H1 (cell line): ENCODE data around the gene PIF1. TPM values are rescaled to one million over a fixed set of nuclear protein-coding genes. Genes with fewer than 3 reads are reported as not detected.

ENCODE experiments used
- CTCF ChIA-PET: fragments of 300-600 bp; sonication (Branson Sonifier 250); formaldehyde crosslinking; loops from one replicate; lab custom pipeline; 2021; ENCODE audit not compliant: partially characterized antibody; lab: Charles Lee
- POLR2A ChIA-PET: fragments of 300-600 bp; sonication (Branson Sonifier 250); formaldehyde crosslinking; loops from one replicate; lab custom pipeline; 2021; ENCODE audit warnings: inconsistent platforms; ENCODE audit not compliant: partially characterized antibody; lab: Charles Lee
- DNase-seq, 2 experiments: peaks; one replicate each; pipeline versions ENCODE4 v3.0.0 to v3.0.0-alpha.2; 2010 to 2022; ENCODE audit warnings: low spot score in 2 of 2, low read depth in 1 of 2, mixed read lengths in 1 of 2
- FAIRE-seq: peaks from 2 replicates; lab custom pipeline; 2011; peaks lifted over from hg19 to GRCh38; lab: Jason Lieb, UNC
- H2AFZ ChIP-seq: 2 replicates; pipeline ENCODE4 v1.8.1; 2012; ENCODE audit warnings: low read length, inconsistent platforms
- H2AK5ac ChIP-seq: 2 replicates; pipeline ENCODE4 v1.6.1; 2013; ENCODE audit warnings: low read depth, low read length
- H2BK120ac ChIP-seq: replicated peaks from 2 replicates; pipeline ENCODE3; 2013; ENCODE audit warnings: low read depth, low read length, inconsistent platforms
- H2BK12ac ChIP-seq: 2 replicates; pipeline ENCODE4 v1.6.1; 2013; ENCODE audit warnings: low read depth, low read length
- H2BK15ac ChIP-seq: 2 replicates; pipeline ENCODE4 v1.6.1; 2013; ENCODE audit warnings: low read length
- H2BK20ac ChIP-seq: 2 replicates; pipeline ENCODE4 v1.6.1; 2013; ENCODE audit warnings: low read length
- H2BK5ac ChIP-seq: 2 replicates; pipeline ENCODE4 v1.6.1; 2013; ENCODE audit warnings: low read depth, low read length
- H3K14ac ChIP-seq: 2 replicates; pipeline ENCODE4 v1.6.1; 2013; ENCODE audit warnings: inconsistent platforms; ENCODE audit not compliant: insufficient read length
- H3K18ac ChIP-seq: 2 replicates; pipeline ENCODE4 v1.6.1; 2013; ENCODE audit warnings: low read length; ENCODE audit errors: extremely low read depth
- H3K23ac ChIP-seq: 2 replicates; pipeline ENCODE4 v1.6.1; 2013; ENCODE audit warnings: inconsistent platforms; ENCODE audit not compliant: insufficient read length
- H3K23me2 ChIP-seq: 2 replicates; pipeline ENCODE4 v1.6.1; 2013; ENCODE audit warnings: low read depth, low read length
- H3K27ac ChIP-seq: 2 replicates; pipeline ENCODE4 v1.6.1; 2011; ENCODE audit warnings: low read depth, low read length, inconsistent platforms
- H3K27me3 ChIP-seq, 4 experiments: replicated peaks in 1 of 4; 1 replicate in 1 of 4; 2 replicates in 3 of 4; pipeline versions ENCODE4 v1.6.1 to v1.8.1; 2011 to 2013; ENCODE audit warnings: low read length in 3 of 4, mild to moderate bottlenecking in 3 of 4, inconsistent platforms in 2 of 4, mixed read lengths in 2 of 4, moderate library complexity in 1 of 4; ENCODE audit not compliant: control insufficient read depth in 3 of 4, insufficient read depth in 3 of 4; ENCODE audit errors: extremely low read depth in 1 of 4
- H3K36me3 ChIP-seq, 4 experiments: 2 replicates each; pipeline versions ENCODE4 v1.6.1 to v1.8.1; 2011 to 2013; ENCODE audit warnings: mild to moderate bottlenecking in 4 of 4, low read length in 3 of 4, moderate library complexity in 2 of 4, control low read depth in 1 of 4, inconsistent platforms in 1 of 4; ENCODE audit not compliant: insufficient read depth in 4 of 4, control insufficient read depth in 2 of 4
- H3K4ac ChIP-seq: replicated peaks from 2 replicates; pipeline ENCODE3; 2013; ENCODE audit warnings: low read length, low read depth, mixed read lengths, inconsistent platforms; ENCODE audit not compliant: insufficient read length
- H3K4me1 ChIP-seq, 4 experiments: replicated peaks in 1 of 4; 1 replicate in 1 of 4; 2 replicates in 3 of 4; pipeline versions ENCODE4 v1.6.1 to v1.8.1; 2011 to 2013; ENCODE audit warnings: low read length in 3 of 4, inconsistent platforms in 2 of 4, mixed read lengths in 1 of 4; ENCODE audit not compliant: insufficient read depth in 4 of 4, control insufficient read depth in 3 of 4
- H3K4me2 ChIP-seq, 2 experiments: 2 replicates each; pipeline versions ENCODE4 v1.6.1 to v1.8.1; 2011 to 2013; ENCODE audit warnings: low read depth in 2 of 2, low read length in 2 of 2, control low read depth in 1 of 2, inconsistent platforms in 1 of 2, mild to moderate bottlenecking in 1 of 2; ENCODE audit not compliant: insufficient read depth in 1 of 2
- H3K4me3 ChIP-seq, 4 experiments: fragments of 200-600, 300-600 bp in 1 of 4; sonication (generic), shearing (Covaris generic), sonication (Bioruptor Twin) in 1 of 4; 2 replicates each; pipeline versions ENCODE4 v1.5.1 to v1.8.1; 2011 to 2016; ENCODE audit warnings: low read length in 4 of 4, low read depth in 3 of 4, control low read depth in 2 of 4, inconsistent platforms in 2 of 4, mild to moderate bottlenecking in 2 of 4, mixed read lengths in 1 of 4, moderate library complexity in 1 of 4; ENCODE audit not compliant: insufficient read depth in 2 of 4; ENCODE audit errors: extremely low read depth in 1 of 4
- H3K56ac ChIP-seq: replicated peaks from 2 replicates; pipeline ENCODE3; 2013; ENCODE audit warnings: low read depth, mild to moderate bottlenecking, mixed read lengths, low read length, inconsistent platforms; ENCODE audit not compliant: insufficient read length
- H3K79me1 ChIP-seq: 2 replicates; pipeline ENCODE4 v1.6.1; 2013; ENCODE audit warnings: low read depth, low read length, control low read depth
- H3K79me2 ChIP-seq, 2 experiments: 2 replicates each; pipeline versions ENCODE4 v1.6.1 to v1.8.1; 2012 to 2013; ENCODE audit warnings: low read length in 2 of 2, mild to moderate bottlenecking in 2 of 2, inconsistent platforms in 1 of 2; ENCODE audit not compliant: insufficient read depth in 2 of 2, control insufficient read depth in 1 of 2
- H3K9ac ChIP-seq, 4 experiments: replicated peaks in 1 of 4; 1 replicate in 1 of 4; 2 replicates in 3 of 4; pipeline versions ENCODE4 v1.6.1 to v1.8.1; 2011 to 2013; ENCODE audit warnings: low read depth in 3 of 4, low read length in 3 of 4, control low read depth in 2 of 4, mild to moderate bottlenecking in 2 of 4, moderate library complexity in 2 of 4, inconsistent platforms in 1 of 4; ENCODE audit errors: extremely low read depth in 1 of 4
- H3K9me3 ChIP-seq, 2 experiments: 2 replicates each; pipeline versions ENCODE4 v1.6.1 to v1.8.1; 2012 to 2013; ENCODE audit warnings: mild to moderate bottlenecking in 2 of 2, moderate library complexity in 2 of 2, control low read depth in 1 of 2, inconsistent platforms in 1 of 2, low read depth in 1 of 2, low read length in 1 of 2, mixed read lengths in 1 of 2; ENCODE audit not compliant: insufficient read depth in 2 of 2
- H4K20me1 ChIP-seq, 2 experiments: replicated peaks in 1 of 2; 2 replicates each; pipeline versions ENCODE3 to v1.8.1; 2011 to 2013; ENCODE audit warnings: inconsistent platforms in 2 of 2, low read length in 2 of 2, mild to moderate bottlenecking in 1 of 2; ENCODE audit not compliant: insufficient read depth in 2 of 2, control insufficient read depth in 1 of 2
- H4K5ac ChIP-seq: 2 replicates; pipeline ENCODE4 v1.6.1; 2013; ENCODE audit warnings: low read length, low read depth, mixed read lengths, inconsistent platforms; ENCODE audit not compliant: insufficient read length
- H4K8ac ChIP-seq: 2 replicates; pipeline ENCODE4 v1.8.0; 2013; ENCODE audit warnings: mild to moderate bottlenecking, moderate library complexity, low read length, inconsistent platforms; ENCODE audit not compliant: insufficient read depth; ENCODE audit errors: extremely low read depth
- H4K91ac ChIP-seq: replicated peaks from 2 replicates; pipeline ENCODE3; 2013; ENCODE audit warnings: low read length, mixed read lengths, inconsistent platforms; ENCODE audit not compliant: insufficient read length
- ASH2L ChIP-seq: fragments of 200-600, 300-600 bp; sonication (generic); IDR thresholded peaks from one replicate; pipeline ENCODE4 v1.7.1; 2017; ENCODE audit warnings: low read length
- CEBPB ChIP-seq: IDR thresholded peaks from 2 replicates; pipeline ENCODE4 v1.6.1; 2012; ENCODE audit warnings: low read depth, low read length
- EZH2 ChIP-seq: fragments of 200-600 bp; sonication (generic); IDR thresholded peaks from 2 replicates; pipeline ENCODE4 v1.7.1; 2012; ENCODE audit warnings: low read depth, mild to moderate bottlenecking, moderate library complexity, low read length, inconsistent platforms; ENCODE audit not compliant: severe bottlenecking
- GABPA ChIP-seq: IDR thresholded peaks from 2 replicates; pipeline ENCODE4 v1.6.1; 2011; ENCODE audit warnings: mild to moderate bottlenecking, low read length, moderate library complexity, borderline replicate concordance; ENCODE audit not compliant: insufficient read depth
- GTF2F1 ChIP-seq: IDR thresholded peaks from 2 replicates; pipeline ENCODE4 v1.6.1; 2012; ENCODE audit warnings: low read depth, low read length, improper control_type of control experiment, borderline replicate concordance
- PHF8 ChIP-seq: fragments of 200-600 bp; sonication (generic); conservative IDR thresholded peaks from 2 replicates; pipeline ENCODE4 v1.7.1; 2012; ENCODE audit warnings: low read depth, mild to moderate bottlenecking, inconsistent platforms, low read length, moderate library complexity
- POLR2AphosphoS5 ChIP-seq: IDR thresholded peaks from 2 replicates; pipeline ENCODE4 v1.6.1; 2011; ENCODE audit warnings: low read depth, low read length
- RBBP5 ChIP-seq: IDR thresholded peaks from 2 replicates; pipeline ENCODE4 v1.7.1; 2012; ENCODE audit warnings: low read depth, mild to moderate bottlenecking, inconsistent platforms, low read length, moderate library complexity, borderline replicate concordance
- SIRT6 ChIP-seq: IDR thresholded peaks from one replicate; pipeline ENCODE4 v1.7.1; 2012; ENCODE audit warnings: low read length, inconsistent platforms
- TBP ChIP-seq: IDR thresholded peaks from 2 replicates; pipeline ENCODE4 v1.6.1; 2011; ENCODE audit warnings: low read depth, low read length, improper control_type of control experiment
- TCF12 ChIP-seq: IDR thresholded peaks from 2 replicates; pipeline ENCODE4 v1.6.1; 2011; ENCODE audit warnings: low read depth, mild to moderate bottlenecking, low read length
- polyA plus RNA-seq, 7 experiments: library from polyadenylated mRNA; depleted of rRNA in 3 of 7; stranded (reverse) in 5 of 7; unstranded in 2 of 7; fragments of >200 nt in 5 of 7; fragments of 200-250 nt in 2 of 7; gene quantifications; 1 replicate in 5 of 7; 2 replicates in 1 of 7; 4 replicates in 1 of 7; pipeline versions ENCODE4 v1.2.1 to v1.2.3, GENCODE V29; 2011 to 2013; ENCODE audit warnings: missing spikeins in 2 of 7, mixed read lengths in 2 of 7
- total RNA-seq: library from RNA; stranded (reverse); fragmentation: NEBNext Ultra II Directional; extraction: Animal tissue kit (Norgen Biotek cat#: 25700); gene quantifications from 2 replicates; pipeline ENCODE4 v1.2.1, GENCODE V29; 2021

Gene PIF1
- total and polyA plus RNA-seq, 2 of the 8 experiments (the other 6 are each of a cell fraction or from before 2014, with no cell fraction given): 73.3 to 138 TPM

- H3K9ac ChIP-seq: no peak overlapping the region
- no peak overlapping the region for H2BK12ac ChIP-seq
- H2BK15ac ChIP-seq: no peak overlapping the region
- H3K79me2 ChIP-seq: no peaks in the 10 kb centered on the region
- H3K36me3 ChIP-seq: peaks cover 3 to 6% (median 5%) of the 10 kb centered on the region in 4 experiments; a peak in 4 of 8 replicates
- no peaks in the 10 kb centered on the region for H3K23me2 ChIP-seq
- H3K9me3 ChIP-seq: no peaks in the 10 kb centered on the region
- no peak overlapping the region for H3K27ac ChIP-seq
- H2AFZ ChIP-seq: no peak overlapping the region
- H3K4me1 ChIP-seq: peaks cover 9 to 17% (median 13%) of the 10 kb centered on the region in 4 experiments
- no peak overlapping the region for H3K14ac ChIP-seq
- FAIRE-seq (no peak), DNase-seq (no peak)
- H3K4me3 ChIP-seq: no peak overlapping the region
- H3K27me3 ChIP-seq: no peaks in the 10 kb centered on the region
- no peak overlapping the region for H4K8ac ChIP-seq
- H4K20me1 ChIP-seq: peaks cover 0 to 2% of the 10 kb centered on the region in 2 experiments
- TF ChIP-seq POLR2AphosphoS5 (no peak), SIRT6 (no peak), PHF8 (no peak), TCF12 (no peak), GABPA (no peak), EZH2 (no peak), CEBPB (no peak), GTF2F1 (no peak), RBBP5 (no peak), TBP (no peak), ASH2L (no peak)
- H2BK5ac ChIP-seq: no peak overlapping the region
- H3K18ac ChIP-seq: no peak overlapping the region
- no peak overlapping the region for H3K4me2 ChIP-seq
- H2BK120ac ChIP-seq: no peak overlapping the region
- H2AK5ac ChIP-seq: no peak overlapping the region
- ChIA-PET CTCF (no interaction called here), POLR2A (interaction anchor here (1.3 to 1.4 kb wide), 2 partner anchors 10 to 11 kb away, joined by 3 to 4 read pairs; no protein-coding TSS in a partner anchor)
- no peak overlapping the region for H3K23ac ChIP-seq
- H2BK20ac ChIP-seq: no peak overlapping the region
- H4K5ac ChIP-seq: no peak overlapping the region
- no peaks in the 10 kb centered on the region for H3K79me1 ChIP-seq
- no peak overlapping the region for H3K4ac ChIP-seq
- H4K91ac ChIP-seq: no peak overlapping the region
- H3K56ac ChIP-seq: no peak overlapping the region
These were observed 44.1 kb upstream of the PIF1 start for GRCh38 chr15:64869501-64869900.
